HepG2 (cell line): ENCODE results near the gene R3HDM4. TPM values are rescaled to one million over a fixed set of nuclear protein-coding genes. Genes with fewer than 3 reads are reported as not detected.

ENCODE experiments used
- FOSL2 ChIP-seq: sonication (generic); formaldehyde crosslinking; IDR thresholded peaks from 2 replicates; pipeline ENCODE4 v1.4.0; 2020; ENCODE audit warnings: missing genetic modification reagents
- GABPA ChIP-seq, 2 experiments: IDR thresholded peaks; 2 replicates each; pipeline ENCODE4 v1.6.1; 2011 to 2016; ENCODE audit warnings: low read depth in 2 of 2, low read length in 1 of 2, missing biosample characterization in 1 of 2, missing genetic modification characterization in 1 of 2
- IRF2 ChIP-seq: IDR thresholded peaks from 2 replicates; pipeline ENCODE4 v1.6.1; 2018; ENCODE audit warnings: missing genetic modification reagents, missing compliant biosample characterization
- NFYC ChIP-seq: IDR thresholded peaks from 2 replicates; pipeline ENCODE4 v1.6.1; 2016; ENCODE audit warnings: missing genetic modification reagents, missing compliant biosample characterization
- RAD51 ChIP-seq: fragments of 450-650 bp; IDR thresholded peaks from 2 replicates; pipeline ENCODE4 v1.6.1; 2016; ENCODE audit warnings: borderline replicate concordance
- RFXAP ChIP-seq: sonication (generic); formaldehyde crosslinking; IDR thresholded peaks from 2 replicates; pipeline ENCODE4 v1.4.0; 2020; ENCODE audit warnings: missing genetic modification reagents, borderline replicate concordance
- SNAPC5 ChIP-seq: sonication (generic); formaldehyde crosslinking; IDR thresholded peaks from 2 replicates; pipeline ENCODE4 v1.8.1; 2023; ENCODE audit warnings: mild to moderate bottlenecking, missing genetic modification reagents, borderline replicate concordance
- TAF15 ChIP-seq: fragments of 200-400 bp; formaldehyde crosslinking; IDR thresholded peaks from one replicate; pipeline ENCODE4 v1.6.1; 2018; ENCODE audit warnings: mild to moderate bottlenecking, low read depth, low read length; ENCODE audit not compliant: poor library complexity, severe bottlenecking
- TFDP1 ChIP-seq: IDR thresholded peaks from 2 replicates; pipeline ENCODE4 v1.6.1; 2016; ENCODE audit warnings: missing compliant biosample characterization, missing genetic modification reagents, borderline replicate concordance
- TSC22D2 ChIP-seq: sonication (generic); formaldehyde crosslinking; IDR thresholded peaks from 2 replicates; pipeline ENCODE4 v1.5.1; 2020; ENCODE audit warnings: missing genetic modification reagents, mild to moderate bottlenecking, borderline replicate concordance
- ZGPAT ChIP-seq: IDR thresholded peaks from 2 replicates; pipeline ENCODE4 v1.6.1; 2016; ENCODE audit warnings: mild to moderate bottlenecking
- ZNF230 ChIP-seq: sonication (generic); formaldehyde crosslinking; IDR thresholded peaks from 2 replicates; pipeline ENCODE4 v1.4.0; 2020; ENCODE audit warnings: mild to moderate bottlenecking, missing genetic modification reagents
- ZNF275 ChIP-seq: sonication (generic); formaldehyde crosslinking; IDR thresholded peaks from 2 replicates; pipeline ENCODE4 v1.8.0; 2022; ENCODE audit warnings: missing genetic modification reagents, mild to moderate bottlenecking, inconsistent platforms, borderline replicate concordance
- ZNF333 ChIP-seq: sonication (generic); formaldehyde crosslinking; IDR thresholded peaks from 2 replicates; pipeline ENCODE4 v1.4.0; 2020; ENCODE audit warnings: mild to moderate bottlenecking, missing genetic modification reagents, borderline replicate concordance
- ZNF496 ChIP-seq: sonication (generic); formaldehyde crosslinking; IDR thresholded peaks from 2 replicates; pipeline ENCODE4 v1.8.1; 2023; ENCODE audit warnings: mild to moderate bottlenecking, moderate library complexity, missing genetic modification reagents; ENCODE audit not compliant: insufficient replicate concordance
- ZNF615 ChIP-seq: sonication (generic); formaldehyde crosslinking; IDR thresholded peaks from 2 replicates; pipeline ENCODE4 v1.5.0; 2020; ENCODE audit warnings: mild to moderate bottlenecking, missing genetic modification reagents, borderline replicate concordance
- ZNF710 ChIP-seq: sonication (generic); formaldehyde crosslinking; IDR thresholded peaks from 2 replicates; pipeline ENCODE4 v1.5.0; 2020; ENCODE audit warnings: mild to moderate bottlenecking, missing genetic modification reagents, borderline replicate concordance
- ZNF816 ChIP-seq: sonication (generic); formaldehyde crosslinking; IDR thresholded peaks from 2 replicates; pipeline ENCODE4 v1.8.0; 2022; ENCODE audit warnings: missing genetic modification reagents, mild to moderate bottlenecking, borderline replicate concordance
- polyA plus RNA-seq, 8 experiments: library from polyadenylated mRNA; depleted of rRNA in 3 of 8; stranded (reverse) in 7 of 8; unstranded in 1 of 8; fragments of >200 nt; fragmentation: Illumina TruSeq in 4 of 8; extraction: Trizol in 4 of 8; gene quantifications; 2 replicates each; pipeline versions ENCODE4 v1.2.1 to v1.2.3, GENCODE V29; 2011 to 2016; ENCODE audit warnings: low read depth in 4 of 8, missing spikeins in 1 of 8, mixed read lengths in 1 of 8; ENCODE audit not compliant: insufficient read depth in 1 of 8
- total RNA-seq, 5 experiments: library from RNA; depleted of rRNA; stranded (reverse); fragments of >200 nt; fragmentation: Illumina TruSeq; extraction: Trizol; gene quantifications; 2 replicates each; pipeline ENCODE4 v1.2.3, GENCODE V29; 2016; ENCODE audit warnings: low read depth in 1 of 5

The R3HDM4 gene
- total and polyA plus RNA-seq, 2 of the 13 experiments (the other 11 are each of a cell fraction or from before 2014, with no cell fraction given) = 26.2 to 26.9 TPM

GRCh38 chr19:913080-913748 is at the start of gene R3HDM4 (continued):
- TF ChIP-seq IRF2 (CRISPR knock-in tag) (no peak), FOSL2 (CRISPR knock-in tag) (no peak), GABPA (IDR thresholded peaks at IDR 0.05; ENCODE audit: low read depth, low read length) (peak; percentile 65), GABPA (CRISPR knock-in tag; IDR thresholded peaks at IDR 0.05; ENCODE audit: low read depth) (peak; percentile 47), ZNF275 (0 out of 2 replicates have a peak, but pooled peaks have one; percentile 36), RAD51 (no peak), TSC22D2 (CRISPR knock-in tag) (no peak), ZNF615 (CRISPR knock-in tag) (no peak), SNAPC5 (CRISPR knock-in tag) (no peak), ZGPAT (peak; percentile 27; the same call in 1 of the 2 replicates), ZNF496 (CRISPR knock-in tag) (no peak), ZNF816 (no peak), TAF15 (no peak), ZNF710 (CRISPR knock-in tag) (no peak; the same call in 1 of the 2 replicates), ZNF333 (CRISPR knock-in tag) (peak; percentile 32; the same call in 1 of the 2 replicates), TFDP1 (CRISPR knock-in tag) (0 out of 2 replicates have a peak, but pooled peaks have one; percentile 24), NFYC (CRISPR knock-in tag) (no peak), ZNF230 (no peak), RFXAP (CRISPR knock-in tag) (0 out of 2 replicates have a peak, but pooled peaks have one; percentile 26)
